Gastroesophageal sphincter (tissue), 3 donors: Measurements from ENCODE around the gene PFKL.

Experiments used
- EP300 ChIP-seq: sonication (generic); formaldehyde crosslinking; IDR thresholded peaks from one replicate; pipeline ENCODE4 v1.6.1; 2017; ENCODE audit warnings: antibody characterized with exemption, mild to moderate bottlenecking
- POLR2A ChIP-seq, 2 donors: fragments of 450-650 bp; IDR thresholded peaks; one replicate each; pipeline ENCODE4 v1.6.1; 2017; ENCODE audit warnings: antibody characterized with exemption in 2 of 2, mild to moderate bottlenecking in 2 of 2, moderate library complexity in 1 of 2
- POLR2AphosphoS5 ChIP-seq: sonication (generic); formaldehyde crosslinking; IDR thresholded peaks from one replicate; pipeline ENCODE4 v1.6.1; 2017; ENCODE audit warnings: antibody characterized with exemption
- TF ChIP-seq, protein P1 (sequence below), 4 experiments: fragments of 200-600 bp in 2 of 4; fragments of 450-650 bp in 2 of 4; sonication (generic) in 1 of 4; IDR thresholded peaks; one replicate each; pipeline ENCODE4 v1.5.1; 2017 to 2019; ENCODE audit warnings: antibody characterized with exemption in 4 of 4, mild to moderate bottlenecking in 2 of 4, moderate library complexity in 2 of 4

DNA sequence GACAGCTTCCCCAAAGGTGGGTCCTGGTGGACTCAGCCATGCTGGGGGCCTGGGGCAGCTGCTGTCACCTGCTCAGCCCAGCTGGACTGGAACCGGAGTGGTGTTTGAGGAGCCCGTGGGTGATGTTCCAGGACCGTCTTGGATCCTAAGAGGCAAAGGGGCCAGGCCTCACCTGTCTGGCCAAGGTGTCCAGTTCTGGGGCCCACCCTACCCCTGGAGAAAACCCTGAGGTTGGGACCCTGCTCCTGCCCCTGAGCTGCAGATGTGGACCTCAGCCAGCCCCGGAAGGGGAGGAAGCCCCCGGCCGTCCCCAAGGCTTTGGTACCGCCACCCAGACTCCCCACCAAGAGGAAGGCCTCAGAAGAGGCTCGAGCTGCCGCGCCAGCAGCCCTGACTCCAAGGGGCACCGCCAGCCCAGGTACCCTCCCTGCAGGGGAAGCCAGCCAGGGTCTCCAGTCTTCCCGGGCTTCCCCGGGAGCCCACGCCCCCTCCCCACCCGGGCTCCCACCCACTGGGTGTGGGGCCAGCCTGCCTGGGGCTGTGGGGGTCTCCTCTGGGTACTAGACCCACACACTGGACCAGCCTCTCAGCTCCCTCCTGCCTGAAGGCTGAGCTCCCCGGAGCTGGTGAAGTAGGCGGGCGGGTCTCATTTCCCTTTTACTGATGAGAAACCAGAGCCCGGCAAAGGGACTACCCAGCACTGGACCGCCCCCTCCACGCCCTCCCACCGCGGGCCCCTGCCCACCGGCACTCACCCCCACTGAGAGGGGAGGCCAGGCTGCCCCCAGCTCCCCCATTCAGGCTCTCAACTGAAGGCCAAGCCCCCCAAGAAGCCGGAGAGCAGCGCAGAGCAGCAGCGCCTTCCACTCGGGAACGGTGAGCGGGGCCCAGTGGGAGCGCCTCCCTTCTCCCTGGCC, 12.9 kb upstream of the PFKL start:
- TF ChIP-seq, protein P1, sequence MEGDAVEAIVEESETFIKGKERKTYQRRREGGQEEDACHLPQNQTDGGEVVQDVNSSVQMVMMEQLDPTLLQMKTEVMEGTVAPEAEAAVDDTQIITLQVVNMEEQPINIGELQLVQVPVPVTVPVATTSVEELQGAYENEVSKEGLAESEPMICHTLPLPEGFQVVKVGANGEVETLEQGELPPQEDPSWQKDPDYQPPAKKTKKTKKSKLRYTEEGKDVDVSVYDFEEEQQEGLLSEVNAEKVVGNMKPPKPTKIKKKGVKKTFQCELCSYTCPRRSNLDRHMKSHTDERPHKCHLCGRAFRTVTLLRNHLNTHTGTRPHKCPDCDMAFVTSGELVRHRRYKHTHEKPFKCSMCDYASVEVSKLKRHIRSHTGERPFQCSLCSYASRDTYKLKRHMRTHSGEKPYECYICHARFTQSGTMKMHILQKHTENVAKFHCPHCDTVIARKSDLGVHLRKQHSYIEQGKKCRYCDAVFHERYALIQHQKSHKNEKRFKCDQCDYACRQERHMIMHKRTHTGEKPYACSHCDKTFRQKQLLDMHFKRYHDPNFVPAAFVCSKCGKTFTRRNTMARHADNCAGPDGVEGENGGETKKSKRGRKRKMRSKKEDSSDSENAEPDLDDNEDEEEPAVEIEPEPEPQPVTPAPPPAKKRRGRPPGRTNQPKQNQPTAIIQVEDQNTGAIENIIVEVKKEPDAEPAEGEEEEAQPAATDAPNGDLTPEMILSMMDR (IDR thresholded peaks at IDR 0.05) = no peak
- TF ChIP-seq EP300 = no peak
- TF ChIP-seq POLR2AphosphoS5 = no peak
- TF ChIP-seq POLR2A (IDR thresholded peaks at IDR 0.05) = no peak
